Retinal pigment epithelial cell (primary cell): ENCODE results near the gene FBLN7.
A peak's percentile ranks its signal among the peaks of the same experiment; 100 is the strongest.
"Not testable (repeated sequence)": the region's sequence is repeated elsewhere in the genome, so short reads cannot be mapped to it uniquely, and the experiment has no call there.

Experiments used
- DNase-seq: peaks from one replicate; pipeline ENCODE4 v3.0.0-alpha.2; 2010; ENCODE audit warnings: low read depth
- H3K4me3 ChIP-seq: 2 replicates; pipeline ENCODE4 v1.5.1; 2011; ENCODE audit warnings: mild to moderate bottlenecking, low read length, control low read depth, moderate library complexity
- TF ChIP-seq, protein P1 (sequence below): conservative IDR thresholded peaks from 2 replicates; pipeline ENCODE4 v1.5.1; 2011; ENCODE audit warnings: low read depth, low read length, control low read depth, inconsistent platforms

The FBLN7 gene

DNA sequence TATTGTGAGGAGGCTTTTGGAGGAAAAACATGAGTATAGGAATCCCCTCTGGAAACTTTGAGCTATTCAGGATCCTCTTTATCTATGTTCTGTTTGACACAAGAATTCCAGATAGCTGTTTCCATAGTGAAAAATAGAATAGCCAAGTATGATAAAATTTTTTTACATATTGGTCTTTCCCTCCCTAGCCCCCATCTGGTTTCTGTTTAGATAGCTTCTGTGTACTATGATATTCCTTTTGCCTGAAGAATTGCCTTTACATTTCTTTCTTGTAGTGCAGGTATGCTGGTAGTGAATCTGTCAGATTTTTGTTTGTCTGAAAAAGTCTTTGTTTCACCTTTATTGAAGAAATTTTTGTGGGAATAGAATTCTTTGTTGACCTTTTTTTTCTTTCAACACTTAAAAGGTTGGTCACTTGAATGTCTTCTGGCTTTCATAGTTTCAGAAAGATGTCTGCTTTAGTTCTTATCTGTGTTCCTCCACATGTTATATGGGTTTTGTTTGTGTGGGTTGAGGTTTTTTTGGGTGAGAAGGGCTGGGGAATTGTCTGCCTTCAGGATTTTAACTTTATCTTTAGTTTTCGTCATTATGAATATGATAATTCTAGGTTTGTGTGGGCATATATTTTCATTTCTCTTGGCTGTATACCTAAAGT lies 29.9 kb upstream of the FBLN7 start:
- no peak for DNase-seq
- no peak overlapping the region for H3K4me3 ChIP-seq
- TF ChIP-seq, protein P1, sequence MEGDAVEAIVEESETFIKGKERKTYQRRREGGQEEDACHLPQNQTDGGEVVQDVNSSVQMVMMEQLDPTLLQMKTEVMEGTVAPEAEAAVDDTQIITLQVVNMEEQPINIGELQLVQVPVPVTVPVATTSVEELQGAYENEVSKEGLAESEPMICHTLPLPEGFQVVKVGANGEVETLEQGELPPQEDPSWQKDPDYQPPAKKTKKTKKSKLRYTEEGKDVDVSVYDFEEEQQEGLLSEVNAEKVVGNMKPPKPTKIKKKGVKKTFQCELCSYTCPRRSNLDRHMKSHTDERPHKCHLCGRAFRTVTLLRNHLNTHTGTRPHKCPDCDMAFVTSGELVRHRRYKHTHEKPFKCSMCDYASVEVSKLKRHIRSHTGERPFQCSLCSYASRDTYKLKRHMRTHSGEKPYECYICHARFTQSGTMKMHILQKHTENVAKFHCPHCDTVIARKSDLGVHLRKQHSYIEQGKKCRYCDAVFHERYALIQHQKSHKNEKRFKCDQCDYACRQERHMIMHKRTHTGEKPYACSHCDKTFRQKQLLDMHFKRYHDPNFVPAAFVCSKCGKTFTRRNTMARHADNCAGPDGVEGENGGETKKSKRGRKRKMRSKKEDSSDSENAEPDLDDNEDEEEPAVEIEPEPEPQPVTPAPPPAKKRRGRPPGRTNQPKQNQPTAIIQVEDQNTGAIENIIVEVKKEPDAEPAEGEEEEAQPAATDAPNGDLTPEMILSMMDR = no peak

DNA sequence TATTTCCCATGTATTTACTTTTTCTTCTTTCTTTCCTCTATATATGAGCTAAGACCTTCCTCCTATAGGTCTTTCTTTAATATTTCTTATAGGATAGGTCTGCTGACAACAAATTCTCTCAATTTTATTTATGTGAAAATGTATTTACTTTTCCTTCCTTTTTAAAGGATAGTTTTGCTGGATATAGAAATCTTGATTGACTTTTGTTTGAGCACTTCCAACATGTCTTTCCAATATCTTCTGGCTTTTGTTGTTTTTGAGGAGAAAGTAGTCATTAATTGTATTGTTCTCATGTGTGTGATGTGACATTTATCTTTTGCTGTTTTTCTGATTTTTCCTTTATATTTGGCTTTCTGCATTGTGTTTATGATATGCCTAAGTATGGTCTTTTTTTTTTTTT lies 28.9 kb upstream of the FBLN7 start:
- no peak overlapping the region for H3K4me3 ChIP-seq
- TF ChIP-seq, protein P1 = no peak
- no peak for DNase-seq

DNA sequence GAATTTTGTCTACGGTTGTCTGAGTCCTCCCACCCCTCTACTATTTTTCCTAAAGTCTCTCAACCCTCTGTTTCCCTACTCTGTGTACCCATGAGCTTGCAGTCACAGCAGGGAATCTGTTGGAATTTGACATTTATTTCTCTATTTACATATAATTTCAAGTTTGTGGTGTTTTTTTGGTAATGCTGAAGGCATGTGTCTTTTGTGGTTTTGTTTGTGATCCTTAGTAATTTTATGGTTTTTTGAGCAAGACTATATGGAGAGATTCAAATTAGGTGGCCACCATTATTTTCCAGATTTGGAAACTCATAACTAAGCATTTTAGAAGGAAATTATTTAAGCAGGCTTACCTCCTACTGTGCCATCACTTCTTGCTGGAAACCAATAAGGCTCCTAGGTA lies 27.2 kb upstream of the FBLN7 start:
- TF ChIP-seq, protein P1 = no peak
- DNase-seq = no peak
- H3K4me3 ChIP-seq = no peak overlapping the region

DNA sequence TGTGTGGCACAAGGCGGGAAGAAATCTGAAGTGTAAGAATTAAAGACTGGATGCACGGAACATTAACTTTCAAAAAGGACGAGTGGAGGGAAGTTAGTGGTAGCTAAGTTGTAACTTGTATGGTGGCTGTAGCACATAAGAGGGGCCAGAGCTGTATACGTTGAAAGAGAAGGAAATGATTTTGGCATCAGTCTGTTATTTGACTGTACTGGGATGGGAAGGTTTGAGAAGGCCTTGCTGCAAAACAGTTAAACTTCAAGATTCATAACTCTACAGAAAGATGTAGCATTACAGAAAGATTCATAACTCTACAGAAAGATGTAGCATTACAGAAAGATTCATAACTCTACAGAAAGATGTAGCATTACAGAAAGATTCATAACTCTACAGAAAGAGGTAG lies 24.8 kb upstream of the FBLN7 start:
- not testable (repeated sequence) for H3K4me3 ChIP-seq, DNase-seq

GRCh38 chr2:112118148-112118547 lies 20.0 kb upstream of the FBLN7 start:
- TF ChIP-seq, protein P1 = no peak
- DNase-seq = no peak
- no peak overlapping the region for H3K4me3 ChIP-seq

DNA sequence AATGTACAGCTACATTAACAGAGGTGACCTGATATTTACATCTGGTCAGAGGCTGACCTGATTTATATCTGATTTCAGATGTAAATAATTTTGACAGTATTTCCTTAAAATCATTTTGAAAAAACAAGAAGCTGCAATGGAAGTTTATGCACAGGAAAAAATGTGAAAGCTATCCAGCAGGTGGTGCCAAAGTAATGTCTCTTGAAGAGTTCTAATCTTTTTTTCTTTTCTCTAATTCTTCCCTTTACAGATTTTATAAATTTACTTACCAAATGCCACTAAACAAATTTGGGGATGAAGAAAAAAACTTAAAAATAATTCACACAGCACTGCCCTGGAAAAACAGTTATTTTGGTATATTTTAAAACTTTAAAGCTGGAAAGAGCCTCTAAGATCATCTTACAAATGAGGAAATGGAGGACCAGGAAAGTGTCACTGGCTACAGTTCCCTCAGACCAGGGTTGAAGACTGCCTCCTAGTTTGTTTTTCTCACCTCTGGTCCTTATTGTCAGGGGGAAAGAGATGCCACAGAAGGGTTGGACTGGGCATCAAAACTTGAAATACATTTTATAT lies 16.4 kb upstream of the FBLN7 start:
- no peak overlapping the region for H3K4me3 ChIP-seq
- peak; percentile 12 for DNase-seq
- TF ChIP-seq, protein P1 = peak; percentile 61

- no peak overlapping the region for H3K4me3 ChIP-seq
- no peak for DNase-seq
- TF ChIP-seq, protein P1 = no peak
Observed at GRCh38 chr2:112129060-112129459, 9.1 kb upstream of the FBLN7 start.
